ENCODE measurements around the gene KANK3.
"Not testable (repeated sequence)": the region's sequence is repeated elsewhere in the genome, so short reads cannot be mapped to it uniquely, and the experiment has no call there.

KANK3 gene

DNA sequence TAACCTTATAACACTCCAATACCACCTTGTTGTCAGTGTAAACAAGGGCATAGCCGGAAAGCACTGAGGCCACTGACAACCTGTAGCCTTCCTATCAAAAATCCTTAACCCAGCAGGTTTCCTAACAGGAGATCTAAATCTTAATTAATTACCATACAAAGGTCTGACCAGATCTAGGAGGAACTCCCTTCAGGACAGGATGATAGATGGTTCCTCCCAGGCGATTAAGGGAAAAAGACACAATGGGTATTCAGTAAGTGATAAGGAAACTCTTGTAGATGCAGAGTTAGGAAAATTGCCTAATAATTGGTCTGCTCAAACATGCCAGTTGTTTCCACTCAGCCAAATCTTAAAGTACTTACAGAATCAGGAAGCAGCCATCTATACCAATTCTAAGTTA is 42.0 kb upstream of the KANK3 start:
- not testable (repeated sequence) for H3K4ac ChIP-seq (ENCODE audit: low read depth in 1 of 2, low read length in 2 of 2); H3K36me3 ChIP-seq (ENCODE audit: control insufficient read depth in 1 of 2, insufficient read depth in 2 of 2, low read depth in 1 of 2, low read length in 2 of 2); H2BK15ac ChIP-seq (ENCODE audit: low read depth, poor library complexity, severe bottlenecking); H3K14ac ChIP-seq (ENCODE audit: low read length in 2 of 2); H2BK12ac ChIP-seq (ENCODE audit: low read length in 2 of 2); H3K23ac ChIP-seq (ENCODE audit: low read length in 2 of 2); H2AK5ac ChIP-seq (ENCODE audit: low read length, severe bottlenecking); H4K8ac ChIP-seq (ENCODE audit: low read length); H2BK5ac ChIP-seq (ENCODE audit: low read depth, low read length, poor library complexity, severe bottlenecking); H3K9ac ChIP-seq (ENCODE audit: low read length); H4K91ac ChIP-seq (ENCODE audit: low read length); H2BK120ac ChIP-seq (ENCODE audit: low read depth, low read length); H2AFZ ChIP-seq (ENCODE audit: low read depth, low read length); DNase-seq; H3K27me3 ChIP-seq (ENCODE audit: control insufficient read depth in 1 of 2, insufficient read depth in 1 of 2, low read length in 2 of 2); H3K4me2 ChIP-seq (ENCODE audit: low read length, poor library complexity, severe bottlenecking); H3K4me1 ChIP-seq (ENCODE audit: control insufficient read depth, insufficient read depth, low read depth, low read length); H3K9me3 ChIP-seq (ENCODE audit: control insufficient read depth, low read length); H3K18ac ChIP-seq (ENCODE audit: low read depth in 1 of 2, low read length in 2 of 2); H3K79me1 ChIP-seq (replicated peaks; ENCODE audit: low read length, poor library complexity, severe bottlenecking); H3K27ac ChIP-seq (ENCODE audit: low read length, poor library complexity, severe bottlenecking); H3K4me3 ChIP-seq (ENCODE audit: insufficient read depth in 1 of 2, low read depth in 1 of 2, low read length in 2 of 2)
- 100% methylated on average over 1 of the region's 2 CpGs for WGBS

DNA sequence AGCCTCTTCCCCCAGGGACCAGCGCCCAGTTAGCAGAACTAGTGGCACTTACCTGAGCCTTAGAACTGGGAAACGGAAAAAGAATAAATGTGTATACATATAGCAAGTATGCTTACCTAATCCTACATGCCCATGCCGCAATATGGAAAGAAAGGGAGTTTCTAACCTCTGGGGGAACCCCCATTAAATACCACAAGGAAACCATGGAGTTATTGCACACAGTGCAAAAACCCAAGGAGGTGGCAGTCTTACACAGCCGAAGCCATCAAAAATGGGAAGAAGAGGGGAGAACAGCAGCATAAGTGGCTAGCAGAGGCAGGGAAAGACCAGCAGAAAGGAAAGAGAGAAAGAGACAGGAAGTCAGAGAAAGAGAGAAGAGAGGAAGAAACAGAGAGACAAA is 41.5 kb upstream of the KANK3 start:
- not testable (repeated sequence) for H3K4me3 ChIP-seq (ENCODE audit: insufficient read depth in 1 of 2, low read depth in 1 of 2, low read length in 2 of 2); DNase-seq; H3K9ac ChIP-seq (ENCODE audit: low read length); H3K4me1 ChIP-seq (ENCODE audit: control insufficient read depth, insufficient read depth, low read depth, low read length); H3K4ac ChIP-seq (ENCODE audit: low read depth in 1 of 2, low read length in 2 of 2); H3K36me3 ChIP-seq (ENCODE audit: control insufficient read depth in 1 of 2, insufficient read depth in 2 of 2, low read depth in 1 of 2, low read length in 2 of 2); H3K27ac ChIP-seq (ENCODE audit: low read length, poor library complexity, severe bottlenecking); H4K91ac ChIP-seq (ENCODE audit: low read length); H4K8ac ChIP-seq (ENCODE audit: low read length); H3K9me3 ChIP-seq (ENCODE audit: control insufficient read depth, low read length); H2BK12ac ChIP-seq (ENCODE audit: low read length in 2 of 2); H3K4me2 ChIP-seq (ENCODE audit: low read length, poor library complexity, severe bottlenecking); H3K27me3 ChIP-seq (ENCODE audit: control insufficient read depth in 1 of 2, insufficient read depth in 1 of 2, low read length in 2 of 2); H2BK120ac ChIP-seq (ENCODE audit: low read depth, low read length); H2AFZ ChIP-seq (ENCODE audit: low read depth, low read length); H3K18ac ChIP-seq (ENCODE audit: low read depth in 1 of 2, low read length in 2 of 2); H2BK15ac ChIP-seq (ENCODE audit: low read depth, poor library complexity, severe bottlenecking); H3K14ac ChIP-seq (ENCODE audit: low read length in 2 of 2); H2AK5ac ChIP-seq (ENCODE audit: low read length, severe bottlenecking); H3K79me1 ChIP-seq (replicated peaks; ENCODE audit: low read length, poor library complexity, severe bottlenecking); H3K23ac ChIP-seq (ENCODE audit: low read length in 2 of 2); H2BK5ac ChIP-seq (ENCODE audit: low read depth, low read length, poor library complexity, severe bottlenecking)
- 56% methylated on average over 1 of the region's 4 CpGs for WGBS

DNA sequence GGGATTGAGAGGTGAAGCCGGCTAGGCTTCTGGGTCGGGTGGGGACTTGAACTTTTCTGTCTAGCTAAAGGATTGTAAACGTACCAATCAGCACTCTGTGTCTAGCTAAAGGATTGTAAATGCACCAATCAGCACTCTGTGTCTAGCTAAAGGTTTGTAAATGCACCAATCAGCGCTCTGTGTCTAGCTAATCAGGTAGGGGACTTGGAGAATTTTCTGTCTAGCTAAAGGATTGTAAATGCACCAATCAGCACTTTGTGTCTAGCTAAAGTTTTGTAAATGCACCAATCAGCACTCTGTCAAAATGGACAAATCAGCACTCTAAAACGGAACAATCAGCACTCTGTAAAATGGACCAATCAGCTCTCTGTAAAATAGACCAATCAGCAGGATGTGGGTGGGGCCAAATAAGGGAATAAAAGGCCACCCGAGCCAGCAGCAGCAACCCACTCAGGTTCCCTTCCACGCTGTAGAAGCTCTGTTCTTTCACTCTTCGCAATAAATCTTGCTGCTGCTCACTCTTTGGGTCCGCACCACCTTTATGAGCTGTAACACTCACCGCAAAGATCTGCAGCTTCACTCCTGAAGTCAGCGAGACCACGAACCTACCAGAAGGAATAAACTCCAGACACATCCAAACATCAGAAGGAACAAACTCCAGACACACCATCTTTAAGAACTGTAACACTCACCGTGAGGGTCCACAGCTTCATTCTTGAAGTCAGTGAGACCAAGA is 36.3 kb upstream of the KANK3 start:
- not testable (repeated sequence) for H4K8ac ChIP-seq (ENCODE audit: low read length); H4K91ac ChIP-seq (ENCODE audit: low read length); H3K9me3 ChIP-seq (ENCODE audit: control insufficient read depth, low read length); H3K4me2 ChIP-seq (ENCODE audit: low read length, poor library complexity, severe bottlenecking); H3K27ac ChIP-seq (ENCODE audit: low read length, poor library complexity, severe bottlenecking); H3K4ac ChIP-seq (ENCODE audit: low read depth in 1 of 2, low read length in 2 of 2); H2AFZ ChIP-seq (ENCODE audit: low read depth, low read length); H2BK12ac ChIP-seq (ENCODE audit: low read length in 2 of 2); H3K4me3 ChIP-seq (ENCODE audit: insufficient read depth in 1 of 2, low read depth in 1 of 2, low read length in 2 of 2); H3K27me3 ChIP-seq (ENCODE audit: control insufficient read depth in 1 of 2, insufficient read depth in 1 of 2, low read length in 2 of 2); H2BK120ac ChIP-seq (ENCODE audit: low read depth, low read length); H3K23ac ChIP-seq (ENCODE audit: low read length in 2 of 2); H3K79me1 ChIP-seq (replicated peaks; ENCODE audit: low read length, poor library complexity, severe bottlenecking); H3K9ac ChIP-seq (ENCODE audit: low read length); H2BK5ac ChIP-seq (ENCODE audit: low read depth, low read length, poor library complexity, severe bottlenecking); H2BK15ac ChIP-seq (ENCODE audit: low read depth, poor library complexity, severe bottlenecking); H2AK5ac ChIP-seq (ENCODE audit: low read length, severe bottlenecking); H3K4me1 ChIP-seq (ENCODE audit: control insufficient read depth, insufficient read depth, low read depth, low read length); DNase-seq; H3K18ac ChIP-seq (ENCODE audit: low read depth in 1 of 2, low read length in 2 of 2); H3K14ac ChIP-seq (ENCODE audit: low read length in 2 of 2)
- 96% methylated on average over 12 of the region's 13 CpGs for WGBS
- peaks cover 5 to 15% of the 10 kb centered on the region in 2 experiments for H3K36me3 ChIP-seq (ENCODE audit: control insufficient read depth in 1 of 2, insufficient read depth in 2 of 2, low read depth in 1 of 2, low read length in 2 of 2)

DNA sequence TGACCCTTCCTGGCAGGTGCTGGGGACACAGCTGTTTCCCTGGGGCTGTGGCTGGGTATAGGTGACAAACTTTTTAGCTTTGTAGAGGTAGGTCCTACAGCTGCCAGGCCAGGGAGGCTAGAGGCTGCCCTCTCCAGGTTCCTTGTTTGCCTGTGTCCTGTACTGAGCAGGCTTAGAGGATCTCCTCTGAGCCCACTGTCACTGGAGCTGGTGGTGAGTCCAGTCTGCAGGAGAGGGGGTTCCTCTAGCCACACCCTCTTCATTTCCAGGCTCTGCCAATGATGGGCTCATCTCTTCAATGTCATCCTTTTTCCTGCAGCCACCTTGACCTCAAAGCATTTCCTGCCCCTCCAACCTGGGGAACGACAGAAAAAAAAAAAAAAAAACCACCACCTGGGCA is 34.5 kb upstream of the KANK3 start:
- no peaks in the 10 kb centered on the region for H3K27me3 ChIP-seq (ENCODE audit: control insufficient read depth in 1 of 2, insufficient read depth in 1 of 2, low read length in 2 of 2)
- no peaks in the 10 kb centered on the region for H3K9me3 ChIP-seq (ENCODE audit: control insufficient read depth, low read length)
- no peak overlapping the region for H2AK5ac ChIP-seq (ENCODE audit: low read length, severe bottlenecking)
- H3K9ac ChIP-seq (ENCODE audit: low read length) = no peak overlapping the region
- no peak overlapping the region for H3K14ac ChIP-seq (ENCODE audit: low read length in 2 of 2)
- H2BK120ac ChIP-seq (ENCODE audit: low read depth, low read length) = no peak overlapping the region
- H3K18ac ChIP-seq (ENCODE audit: low read depth in 1 of 2, low read length in 2 of 2) = no peak overlapping the region
- H3K79me1 ChIP-seq (replicated peaks; ENCODE audit: low read length, poor library complexity, severe bottlenecking) = peaks cover 6% of the 10 kb centered on the region
- no peak overlapping the region for H4K91ac ChIP-seq (ENCODE audit: low read length)
- H3K4me2 ChIP-seq (ENCODE audit: low read length, poor library complexity, severe bottlenecking) = no peak overlapping the region
- no CpG with 5 or more reads among the region's 1 CpG for WGBS
- no peak overlapping the region for H2AFZ ChIP-seq (ENCODE audit: low read depth, low read length)
- DNase-seq = no peak
- H3K4me1 ChIP-seq (ENCODE audit: control insufficient read depth, insufficient read depth, low read depth, low read length) = peaks cover 5% of the 10 kb centered on the region
- H2BK15ac ChIP-seq (ENCODE audit: low read depth, poor library complexity, severe bottlenecking) = no peak overlapping the region
- no peak overlapping the region for H4K8ac ChIP-seq (ENCODE audit: low read length)
- no peak overlapping the region for H2BK5ac ChIP-seq (ENCODE audit: low read depth, low read length, poor library complexity, severe bottlenecking)
- no peak overlapping the region for H2BK12ac ChIP-seq (ENCODE audit: low read length in 2 of 2)
- no peak overlapping the region for H3K4ac ChIP-seq (ENCODE audit: low read depth in 1 of 2, low read length in 2 of 2)
- H3K36me3 ChIP-seq (ENCODE audit: control insufficient read depth in 1 of 2, insufficient read depth in 2 of 2, low read depth in 1 of 2, low read length in 2 of 2) = peaks cover 20 to 29% of the 10 kb centered on the region in 2 experiments
- H3K4me3 ChIP-seq (ENCODE audit: insufficient read depth in 1 of 2, low read depth in 1 of 2, low read length in 2 of 2) = no peak overlapping the region
- H3K23ac ChIP-seq (ENCODE audit: low read length in 2 of 2) = no peak overlapping the region
- H3K27ac ChIP-seq (ENCODE audit: low read length, poor library complexity, severe bottlenecking) = no peak overlapping the region

All from mesenchymal stem cell (in vitro differentiated cells and primary cell).